Measurements from ENCODE around the gene CRBN.

The CRBN gene

GRCh38 chr3:3165650-3166049 is 13.8 kb downstream of the CRBN start:
- DNase-seq = no peak

GRCh38 chr3:3165241-3165640 is 14.2 kb downstream of the CRBN start:
- no peak for DNase-seq

DNA sequence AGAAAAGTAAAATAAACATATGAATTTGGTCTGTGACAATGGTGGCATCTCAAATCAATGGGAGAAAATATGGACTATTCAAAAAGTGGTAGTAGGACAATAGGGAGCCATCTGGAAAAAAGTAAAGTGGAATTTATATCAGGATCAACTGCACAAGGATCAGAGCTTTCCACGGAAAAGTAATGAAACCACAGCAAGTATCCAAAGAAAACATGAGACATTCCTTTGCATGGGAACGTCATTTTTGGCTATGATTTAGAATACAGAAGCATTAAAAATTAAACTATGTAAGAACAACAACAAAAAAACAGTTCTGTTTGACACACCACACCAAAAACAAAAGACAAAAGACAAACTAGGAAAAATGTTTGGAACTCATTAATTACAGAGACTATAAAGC is 18.7 kb downstream of the CRBN start:
- no peak for DNase-seq

DNA sequence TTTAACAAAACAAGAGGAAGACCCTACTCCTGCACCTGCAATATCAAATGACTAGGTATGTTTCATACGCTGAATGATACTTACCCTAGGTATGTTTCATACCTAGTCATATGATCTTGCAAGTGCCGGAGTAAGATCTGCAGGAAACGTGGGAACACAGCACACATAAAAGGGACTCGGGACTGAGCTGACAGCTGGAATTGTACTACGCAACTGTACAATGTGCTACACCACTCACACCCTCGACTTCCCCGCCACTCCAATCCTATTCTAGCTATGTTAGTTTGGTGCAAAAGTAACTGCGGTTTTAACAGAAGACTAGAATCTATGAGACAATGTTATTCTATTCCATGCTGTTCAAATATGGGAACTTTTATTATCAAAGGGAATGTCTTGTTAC is 22.0 kb downstream of the CRBN start:
- no peak for DNase-seq

GRCh38 chr3:3154879-3155610 is 24.4 kb downstream of the CRBN start:
- no peak for DNase-seq

- DNase-seq = no peak
These were observed 28.0 kb downstream of the CRBN start for GRCh38 chr3:3151513-3151912.

- no peak for DNase-seq
These were observed 29.9 kb downstream of the CRBN start for GRCh38 chr3:3149560-3149959.

- no peak for DNase-seq
These were observed 33.7 kb downstream of the CRBN start for GRCh38 chr3:3145831-3146230.

DNA sequence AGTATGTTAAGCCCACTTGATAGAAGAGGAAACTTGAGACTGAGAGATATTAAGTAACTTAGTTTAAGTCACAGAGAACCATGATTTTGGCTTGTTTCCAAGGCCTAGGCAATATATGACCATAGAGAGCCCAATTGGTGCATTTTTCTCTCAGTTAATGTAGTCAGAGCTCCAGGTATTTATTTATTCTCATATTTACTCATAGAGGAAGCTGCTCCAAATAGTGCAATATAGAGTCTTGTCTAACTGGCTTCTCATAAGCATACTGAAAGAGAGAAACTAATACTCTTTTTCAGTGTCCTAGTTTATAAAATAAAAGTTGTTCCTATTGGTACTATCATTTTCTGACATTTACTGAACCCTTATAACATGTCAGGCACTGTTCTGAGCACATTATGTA is 37.6 kb downstream of the CRBN start:
- DNase-seq = no peak

- no peak for DNase-seq
These were observed 42.0 kb downstream of the CRBN start for GRCh38 chr3:3137526-3137925.

- DNase-seq = no peak
These were observed 44.6 kb downstream of the CRBN start for GRCh38 chr3:3134750-3135448.

DNA sequence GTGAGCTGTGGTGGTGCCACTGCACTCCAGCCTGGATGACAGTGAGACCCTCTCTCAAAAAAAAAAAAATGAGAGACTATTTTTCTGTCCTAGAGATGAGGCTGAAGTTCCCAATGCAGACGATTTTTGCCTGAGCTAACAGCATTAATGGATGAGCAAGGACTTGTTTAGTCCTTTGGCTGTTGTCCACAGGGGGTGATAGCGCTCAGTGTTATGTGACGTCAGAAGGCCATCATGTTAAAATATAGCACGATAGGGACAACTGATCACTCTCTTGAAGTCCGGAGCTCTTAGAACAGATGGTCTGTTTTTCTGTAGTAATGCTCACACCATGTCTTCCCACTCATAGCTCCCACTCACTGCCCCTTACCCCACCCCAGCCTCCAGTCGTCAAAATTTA is 46.0 kb downstream of the CRBN start:
- no peak for DNase-seq

GRCh38 chr3:3129579-3129978 is 49.9 kb downstream of the CRBN start:
- no peak for DNase-seq

- peak; percentile 59 for DNase-seq
These were observed 52.0 kb downstream of the CRBN start for GRCh38 chr3:3127432-3128010.

DNA sequence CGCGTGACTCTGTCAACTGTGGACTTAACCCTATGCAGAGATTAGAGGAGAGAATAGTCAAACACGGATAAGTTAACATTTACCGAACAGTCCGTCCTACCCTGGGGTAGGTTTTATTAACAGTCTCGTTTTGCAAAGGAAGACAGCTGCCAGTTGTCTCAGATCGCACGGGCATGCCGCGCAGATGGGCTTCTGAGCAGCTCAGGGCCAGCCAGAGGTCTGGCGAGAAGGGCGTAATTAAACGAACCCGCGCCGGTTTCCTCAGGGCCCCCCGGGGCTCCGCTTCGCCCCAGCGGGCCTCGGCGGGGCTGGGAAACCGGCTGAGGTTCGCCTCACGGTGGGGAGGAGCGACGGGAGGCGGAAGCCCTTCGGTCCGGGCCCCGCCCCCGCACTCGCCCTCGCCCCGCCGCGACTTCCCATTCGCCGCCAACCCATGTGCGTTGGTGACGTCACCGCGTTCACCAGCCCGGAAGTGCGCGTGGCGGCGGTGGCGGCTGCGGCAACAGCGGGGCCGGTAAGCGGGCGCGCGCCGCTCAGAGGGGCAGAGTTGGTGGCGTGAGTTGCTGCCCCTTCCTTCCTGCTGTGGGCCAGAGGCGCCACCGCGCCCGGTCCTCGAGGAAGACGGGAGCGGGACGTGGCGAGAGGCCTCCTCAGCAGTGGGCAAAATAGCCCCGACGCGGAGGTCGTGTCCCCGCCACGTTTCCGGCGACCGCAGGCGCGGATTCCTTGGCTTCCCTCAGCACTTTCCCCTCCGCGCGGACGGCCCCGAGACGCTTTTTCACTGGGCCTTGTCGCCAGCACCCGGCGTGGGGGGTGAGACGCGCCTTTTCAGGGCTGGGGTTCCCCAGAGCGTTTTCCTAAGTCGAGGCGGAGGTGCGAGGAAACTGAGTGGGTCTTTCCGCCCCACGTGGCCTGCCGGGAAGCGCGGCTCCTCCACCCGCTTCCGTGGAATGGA is 52.7 kb downstream of the CRBN start, which contains the start of gene TRNT1:
Gene TRNT1, plus strand, starts transcription at position 464 of the 955 bp plus-strand sequence. CDS start 2,101 bp downstream, outside the sequence.
- peak; percentile 96 for DNase-seq

DNA sequence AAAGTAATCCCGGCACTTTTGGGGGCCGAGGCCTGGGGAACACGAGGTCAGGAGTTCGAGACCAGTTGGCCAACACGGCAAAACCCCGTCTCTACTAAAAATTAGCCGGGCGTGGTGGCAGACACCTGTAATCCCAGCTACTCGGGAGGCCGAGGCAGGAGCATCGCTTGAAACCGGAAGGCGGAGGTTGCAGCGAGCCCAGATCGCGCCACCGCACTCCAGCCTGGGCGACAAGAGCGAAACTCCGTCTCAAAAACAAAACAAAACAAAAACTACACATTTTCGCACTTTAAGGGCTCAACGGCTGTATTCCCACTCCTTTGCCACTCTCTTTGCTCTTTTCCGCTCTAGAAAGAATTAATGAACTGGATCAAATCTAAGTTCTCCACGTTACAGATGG is 53.5 kb downstream of the CRBN start:
- DNase-seq = no peak

DNA sequence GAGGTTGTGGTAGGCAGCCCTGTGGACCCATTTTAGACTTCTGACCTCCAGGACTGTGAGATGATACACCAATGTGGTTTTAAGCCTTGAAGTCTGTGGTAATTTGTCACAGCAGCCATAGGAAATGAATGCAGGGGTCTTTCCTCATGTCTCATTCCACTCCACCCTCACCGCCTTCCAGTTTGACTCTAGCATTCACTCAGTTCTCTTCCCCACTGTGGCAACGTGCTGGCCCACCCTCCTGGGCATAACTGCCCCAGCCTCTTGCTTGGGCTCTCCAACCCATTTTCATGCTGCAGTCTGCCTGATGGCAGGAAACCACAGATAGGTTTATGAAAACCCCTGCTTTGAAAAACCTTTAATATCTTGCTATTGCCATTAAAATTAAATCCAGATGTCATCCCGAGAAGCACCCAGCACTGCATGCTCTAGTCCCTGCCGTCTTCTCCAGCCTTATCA is 60.1 kb downstream of the CRBN start:
- no peak for DNase-seq

GRCh38 chr3:3117651-3118050 is 61.8 kb downstream of the CRBN start:
- no peak for DNase-seq

- no peak for DNase-seq
These were observed 66.3 kb downstream of the CRBN start for GRCh38 chr3:3113042-3113709.

GRCh38 chr3:3110749-3111361 is 68.6 kb downstream of the CRBN start:
- DNase-seq = no peak

- DNase-seq = no peak
These were observed 69.2 kb downstream of the CRBN start, which contains the start of gene IL5RA for GRCh38 chr3:3110299-3110630. IL5RA (minus strand) TSS chr3:3110374; CDS start chr3:3104984, 5,390 bp downstream.

Measured in activated naive CD4-positive, alpha-beta T cell treated with Interleukin-2 at 50 U/mL for 16 hours (primary cell).